Measurements from ENCODE around the gene NHERF1.

NHERF1 gene

GRCh38 chr17:74795327-74796020 lies 47.0 kb downstream of the NHERF1 start:
- peaks cover 44% of the 10 kb centered on the region for H3K36me3 ChIP-seq (ENCODE audit: insufficient read depth, low read length)
- H3K79me2 ChIP-seq (ENCODE audit: insufficient read depth, low read length): no peaks in the 10 kb centered on the region

GRCh38 chr17:74796211-74796610 lies 47.8 kb downstream of the NHERF1 start:
- Histone ChIP-seq H3K4me1 (ENCODE audit: insufficient read depth, low read length) (no peaks in the 10 kb centered on the region), H3K4me2 (ENCODE audit: insufficient read depth, low read length) (no peak overlapping the region), H3K27ac (ENCODE audit: low read length) (no peak overlapping the region), H3K27me3 (ENCODE audit: insufficient read depth, low read length, poor library complexity) (no peaks in the 10 kb centered on the region), H4K20me1 (ENCODE audit: insufficient read depth, low read length) (no peaks in the 10 kb centered on the region), H3K4me3 (ENCODE audit: low read depth in 1 of 2, low read length in 2 of 2) (no peak overlapping the region), H3K9me3 (ENCODE audit: insufficient read depth, low read length, severe bottlenecking) (no peaks in the 10 kb centered on the region), H3K9ac (ENCODE audit: low read depth, low read length) (no peak overlapping the region), H2AFZ (ENCODE audit: low read depth, low read length) (no peak overlapping the region), H3K36me3 (ENCODE audit: insufficient read depth, low read length) (peaks cover 43% of the 10 kb centered on the region), H3K79me2 (ENCODE audit: insufficient read depth, low read length) (no peaks in the 10 kb centered on the region)
- DNase-seq (no peak), ATAC-seq (ENCODE audit: insufficient read depth, low read depth) (no peak)
- TF ChIP-seq EZH2 (IDR thresholded peaks at IDR 0.05; ENCODE audit: borderline replicate concordance, low read depth, low read length, severe bottlenecking): no peak
- TF ChIP-seq, protein P1, sequence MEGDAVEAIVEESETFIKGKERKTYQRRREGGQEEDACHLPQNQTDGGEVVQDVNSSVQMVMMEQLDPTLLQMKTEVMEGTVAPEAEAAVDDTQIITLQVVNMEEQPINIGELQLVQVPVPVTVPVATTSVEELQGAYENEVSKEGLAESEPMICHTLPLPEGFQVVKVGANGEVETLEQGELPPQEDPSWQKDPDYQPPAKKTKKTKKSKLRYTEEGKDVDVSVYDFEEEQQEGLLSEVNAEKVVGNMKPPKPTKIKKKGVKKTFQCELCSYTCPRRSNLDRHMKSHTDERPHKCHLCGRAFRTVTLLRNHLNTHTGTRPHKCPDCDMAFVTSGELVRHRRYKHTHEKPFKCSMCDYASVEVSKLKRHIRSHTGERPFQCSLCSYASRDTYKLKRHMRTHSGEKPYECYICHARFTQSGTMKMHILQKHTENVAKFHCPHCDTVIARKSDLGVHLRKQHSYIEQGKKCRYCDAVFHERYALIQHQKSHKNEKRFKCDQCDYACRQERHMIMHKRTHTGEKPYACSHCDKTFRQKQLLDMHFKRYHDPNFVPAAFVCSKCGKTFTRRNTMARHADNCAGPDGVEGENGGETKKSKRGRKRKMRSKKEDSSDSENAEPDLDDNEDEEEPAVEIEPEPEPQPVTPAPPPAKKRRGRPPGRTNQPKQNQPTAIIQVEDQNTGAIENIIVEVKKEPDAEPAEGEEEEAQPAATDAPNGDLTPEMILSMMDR (IDR thresholded peaks at IDR 0.05; ENCODE audit: borderline replicate concordance, extremely low read depth, low read length, poor library complexity, severe bottlenecking): no peak

More at GRCh38 chr17:74795327-74796020, 47.0 kb downstream of the NHERF1 start:
- Histone ChIP-seq H3K4me2 (ENCODE audit: insufficient read depth, low read length) (no peak overlapping the region), H3K27me3 (ENCODE audit: insufficient read depth, low read length, poor library complexity) (no peaks in the 10 kb centered on the region), H4K20me1 (ENCODE audit: insufficient read depth, low read length) (no peaks in the 10 kb centered on the region), H3K27ac (ENCODE audit: low read length) (no peak overlapping the region), H2AFZ (ENCODE audit: low read depth, low read length) (no peak overlapping the region), H3K4me1 (ENCODE audit: insufficient read depth, low read length) (no peaks in the 10 kb centered on the region), H3K9me3 (ENCODE audit: insufficient read depth, low read length, severe bottlenecking) (no peaks in the 10 kb centered on the region), H3K4me3 (ENCODE audit: low read depth in 1 of 2, low read length in 2 of 2) (no peak overlapping the region), H3K9ac (ENCODE audit: low read depth, low read length) (no peak overlapping the region)
- no peak for DNase-seq
- TF ChIP-seq EZH2 (IDR thresholded peaks at IDR 0.05; ENCODE audit: borderline replicate concordance, low read depth, low read length, severe bottlenecking): no peak
- TF ChIP-seq, protein P1 (IDR thresholded peaks at IDR 0.05; ENCODE audit: borderline replicate concordance, extremely low read depth, low read length, poor library complexity, severe bottlenecking): no peak
- ATAC-seq (ENCODE audit: insufficient read depth, low read depth): no peak

DNA sequence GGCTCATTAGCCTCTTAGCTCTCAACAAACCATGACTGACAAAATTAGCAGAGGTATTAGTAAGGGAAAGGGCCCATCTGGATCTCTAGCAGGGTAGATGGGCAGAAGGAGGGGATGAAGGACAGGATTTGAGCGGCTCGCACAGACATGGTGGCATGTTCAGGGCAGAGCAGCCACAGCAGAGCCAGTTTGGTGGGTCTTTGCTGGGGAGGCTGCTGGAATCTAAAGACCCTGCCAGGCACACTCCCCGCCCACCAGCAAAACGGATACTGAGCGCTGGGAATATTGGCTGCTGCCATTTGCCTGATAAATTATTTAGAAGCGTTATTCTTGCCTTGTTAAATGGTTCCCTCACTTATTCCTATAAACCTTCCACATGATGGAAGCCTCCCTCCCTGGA lies 48.4 kb downstream of the NHERF1 start:
- H3K27me3 ChIP-seq (ENCODE audit: insufficient read depth, low read length, poor library complexity): no peaks in the 10 kb centered on the region
- no peaks in the 10 kb centered on the region for H3K79me2 ChIP-seq (ENCODE audit: insufficient read depth, low read length)
- no peak overlapping the region for H3K4me2 ChIP-seq (ENCODE audit: insufficient read depth, low read length)
- no peak overlapping the region for H2AFZ ChIP-seq (ENCODE audit: low read depth, low read length)
- H3K27ac ChIP-seq (ENCODE audit: low read length): no peak overlapping the region
- H3K4me1 ChIP-seq (ENCODE audit: insufficient read depth, low read length): no peaks in the 10 kb centered on the region
- DNase-seq (no peak), ATAC-seq (ENCODE audit: insufficient read depth, low read depth) (no peak)
- H4K20me1 ChIP-seq (ENCODE audit: insufficient read depth, low read length): no peaks in the 10 kb centered on the region; the same call in 1 of the 2 replicates
- H3K9me3 ChIP-seq (ENCODE audit: insufficient read depth, low read length, severe bottlenecking): no peaks in the 10 kb centered on the region
- no peak for TF ChIP-seq EZH2 (IDR thresholded peaks at IDR 0.05; ENCODE audit: borderline replicate concordance, low read depth, low read length, severe bottlenecking)
- no peak overlapping the region for H3K4me3 ChIP-seq (ENCODE audit: low read depth in 1 of 2, low read length in 2 of 2)
- no peak overlapping the region for H3K9ac ChIP-seq (ENCODE audit: low read depth, low read length)
- H3K36me3 ChIP-seq (ENCODE audit: insufficient read depth, low read length): peaks cover 43% of the 10 kb centered on the region

GRCh38 chr17:74797824-74798223 lies 49.4 kb downstream of the NHERF1 start:
- no peak overlapping the region for H3K27ac ChIP-seq (ENCODE audit: low read length)
- H3K79me2 ChIP-seq (ENCODE audit: insufficient read depth, low read length): no peaks in the 10 kb centered on the region
- H3K4me1 ChIP-seq (ENCODE audit: insufficient read depth, low read length): no peaks in the 10 kb centered on the region
- H3K36me3 ChIP-seq (ENCODE audit: insufficient read depth, low read length): peaks cover 46% of the 10 kb centered on the region
- H4K20me1 ChIP-seq (ENCODE audit: insufficient read depth, low read length): no peaks in the 10 kb centered on the region; the same call in 1 of the 2 replicates
- no peak overlapping the region for H3K4me3 ChIP-seq (ENCODE audit: low read depth in 1 of 2, low read length in 2 of 2)
- H3K4me2 ChIP-seq (ENCODE audit: insufficient read depth, low read length): no peak overlapping the region
- no peak for ATAC-seq (ENCODE audit: insufficient read depth, low read depth)
- no peak for DNase-seq
- H3K9ac ChIP-seq (ENCODE audit: low read depth, low read length): no peak overlapping the region
- H3K27me3 ChIP-seq (ENCODE audit: insufficient read depth, low read length, poor library complexity): no peaks in the 10 kb centered on the region
- no peaks in the 10 kb centered on the region for H3K9me3 ChIP-seq (ENCODE audit: insufficient read depth, low read length, severe bottlenecking)
- H2AFZ ChIP-seq (ENCODE audit: low read depth, low read length): no peak overlapping the region
- no peak for TF ChIP-seq EZH2 (IDR thresholded peaks at IDR 0.05; ENCODE audit: borderline replicate concordance, low read depth, low read length, severe bottlenecking)
- TF ChIP-seq, protein P1 (IDR thresholded peaks at IDR 0.05; ENCODE audit: borderline replicate concordance, extremely low read depth, low read length, poor library complexity, severe bottlenecking): no peak
